Mucosa of descending colon (tissue), 3 donors: ENCODE results near the gene IQCM. TPM values are rescaled to one million over a fixed set of nuclear protein-coding genes. Genes with fewer than 3 reads are reported as not detected.

Experiments used
- ATAC-seq: fragments of 200-7000 bp; cut with Tn5 transposase; one replicate; pipeline ENCODE4 v1.9.1; 2020; ENCODE audit warnings: mild to moderate bottlenecking, moderate library complexity
- DNase-seq, 3 donors: peaks; one replicate each; pipeline ENCODE4 v3.0.0-alpha.2; 2020
- H3K36me3 ChIP-seq: fragments of 200-600 bp; one replicate; pipeline ENCODE4 v1.8.0; 2021; ENCODE audit warnings: low read depth, mild to moderate bottlenecking
- H3K4me1 ChIP-seq: fragments of 200-600 bp; one replicate; pipeline ENCODE4 v1.8.0; 2021; ENCODE audit warnings: low read depth, mild to moderate bottlenecking
- H3K4me3 ChIP-seq: fragments of 200-600 bp; one replicate; pipeline ENCODE4 v1.8.0; 2021; ENCODE audit warnings: mild to moderate bottlenecking
- H3K9me3 ChIP-seq: fragments of 200-600 bp; one replicate; pipeline ENCODE4 v1.8.0; 2021; ENCODE audit warnings: mild to moderate bottlenecking
- CTCF ChIP-seq: fragments of 200-600 bp; IDR thresholded peaks from one replicate; pipeline ENCODE4 v1.8.0; 2022; ENCODE audit warnings: antibody characterized with exemption, mild to moderate bottlenecking
- intact Hi-C, 2 donors: fragments of 100-400 bp; cut with DNase I in 1 of 2; cut with micrococcal nuclease in 1 of 2; formaldehyde crosslinking; loops; one replicate each; pipeline versions ENCODE4 v1.11.0 to v1.11.1; 2022; cut with DNase I, micrococcal nuclease
- total RNA-seq, 3 donors: library from RNA; stranded (reverse); fragmentation: NEBNext Ultra II Directional in 2 of 3; extraction: Animal tissue kit (Norgen Biotek cat#: 25700) in 2 of 3; gene quantifications; one replicate each; pipeline versions ENCODE4 v1.2.1 to v1.2.4, GENCODE V29; 2021 to 2023
- donor health status: DM: no; HTN: no; CAD: no; lungs with moderate emphysema.
- donor health status: DM: no; HTN: no; CAD: no.
- donor health status: DM: no; HTN: yes; CAD: no.

The IQCM gene
- total RNA-seq, 3 donors from 2014 or later = 3.0 to 16.8 (median 5.2) TPM

- DNase-seq (no peak), ATAC-seq (no peak)
- Histone ChIP-seq H3K4me3 (no peak overlapping the region), H3K36me3 (no peaks in the 10 kb centered on the region), H3K9me3 (no peaks in the 10 kb centered on the region), H3K4me1 (no peaks in the 10 kb centered on the region)
- intact Hi-C loops = no loop called here
- TF ChIP-seq CTCF = no peak
Measured at GRCh38 chr4:149403081-149403480, 412.6 kb downstream of the IQCM start.

- Histone ChIP-seq H3K4me1 (no peaks in the 10 kb centered on the region), H3K36me3 (no peaks in the 10 kb centered on the region), H3K9me3 (no peaks in the 10 kb centered on the region), H3K4me3 (no peak overlapping the region)
- DNase-seq (no peak), ATAC-seq (no peak)
- no peak for TF ChIP-seq CTCF
- intact Hi-C loops = no loop called here
Measured at GRCh38 chr4:149398993-149399392, 416.6 kb downstream of the IQCM start.

- Histone ChIP-seq H3K4me1 (no peaks in the 10 kb centered on the region), H3K36me3 (no peaks in the 10 kb centered on the region), H3K9me3 (no peaks in the 10 kb centered on the region), H3K4me3 (no peak overlapping the region)
- DNase-seq (peak in 2 of 3 donors; percentile 18 to 19), ATAC-seq (peak; percentile 90)
- intact Hi-C loops = loop anchor here in 1 of 2 donors (5.0 kb wide), 1 partner anchor 526 kb away; no protein-coding TSS in a partner anchor
- no peak for TF ChIP-seq CTCF
Measured at GRCh38 chr4:149370785-149371420, 444.7 kb downstream of the IQCM start.

GRCh38 chr4:149370002-149370401 is 445.6 kb downstream of the IQCM start:
- Histone ChIP-seq H3K36me3 (no peaks in the 10 kb centered on the region), H3K4me3 (no peak overlapping the region), H3K9me3 (no peaks in the 10 kb centered on the region), H3K4me1 (no peaks in the 10 kb centered on the region)
- ATAC-seq = peak; percentile 58
- TF ChIP-seq CTCF = no peak
- intact Hi-C loops = loop anchor here in 1 of 2 donors (5.0 kb wide), 1 partner anchor 527 kb away; no protein-coding TSS in a partner anchor
- DNase-seq = peak in 1 of 3 donors; percentile 13

- TF ChIP-seq CTCF = no peak
- no peak for ATAC-seq
- H3K36me3 ChIP-seq = no peaks in the 10 kb centered on the region
- no peaks in the 10 kb centered on the region for H3K4me1 ChIP-seq
- intact Hi-C loops = no loop called here
- DNase-seq = no peak
- H3K9me3 ChIP-seq = peaks cover 10% of the 10 kb centered on the region
- no peak overlapping the region for H3K4me3 ChIP-seq
Measured at GRCh38 chr4:149353241-149353640, 462.4 kb downstream of the IQCM start.

GRCh38 chr4:149349541-149349940 is 466.1 kb downstream of the IQCM start:
- no peak for TF ChIP-seq CTCF
- ATAC-seq = no peak

More at GRCh38 chr4:149349541-149349940, 466.1 kb downstream of the IQCM start:
- Histone ChIP-seq H3K4me3 (no peak overlapping the region), H3K36me3 (no peaks in the 10 kb centered on the region), H3K9me3 (peaks cover 10% of the 10 kb centered on the region), H3K4me1 (no peaks in the 10 kb centered on the region)
- intact Hi-C loops = no loop called here
- no peak for DNase-seq
